ENCODE results near the gene ELOVL3.
A peak's percentile ranks its signal among the peaks of the same experiment; 100 is the strongest.
"Not testable (repeated sequence)": the region's sequence is repeated elsewhere in the genome, so short reads cannot be mapped to it uniquely, and the experiment has no call there.

The ELOVL3 gene

GRCh38 chr10:102225646-102226541 is at the start of gene ELOVL3:
ELOVL3 (plus strand) TSS chr10:102226299; CDS start chr10:102226549, 250 bp downstream.
- DNase-seq (ENCODE audit: low read depth in 1 of 2, low spot score in 1 of 2) = peak; percentile 98 to 99
- in situ Hi-C loops (cut with HindIII; ENCODE audit: low pct_unique_long_range_greater_than_20kb, low sequenced_read_pairs) = no loop called here
- TF ChIP-seq JUND (IDR thresholded peaks at IDR 0.05; ENCODE audit: low read depth) = no peak

GRCh38 chr10:102184606-102185005 is 41.5 kb upstream of the ELOVL3 start:
- no peak for DNase-seq (ENCODE audit: low read depth in 1 of 2, low spot score in 1 of 2)
- in situ Hi-C loops (cut with HindIII; ENCODE audit: low pct_unique_long_range_greater_than_20kb, low sequenced_read_pairs) = no loop called here
- TF ChIP-seq JUND (IDR thresholded peaks at IDR 0.05; ENCODE audit: low read depth) = no peak

- in situ Hi-C loops (cut with HindIII; ENCODE audit: low pct_unique_long_range_greater_than_20kb, low sequenced_read_pairs) = no loop called here
- TF ChIP-seq JUND (IDR thresholded peaks at IDR 0.05; ENCODE audit: low read depth) = no peak
- no peak for DNase-seq (ENCODE audit: low read depth in 1 of 2, low spot score in 1 of 2)
These were observed 40.8 kb upstream of the ELOVL3 start for GRCh38 chr10:102185272-102185671.

- in situ Hi-C loops (cut with HindIII; ENCODE audit: low pct_unique_long_range_greater_than_20kb, low sequenced_read_pairs) = no loop called here
- DNase-seq (ENCODE audit: low read depth in 1 of 2, low spot score in 1 of 2) = peak in 1 of 2 experiments; percentile 28
- no peak for TF ChIP-seq JUND (IDR thresholded peaks at IDR 0.05; ENCODE audit: low read depth)
These were observed 40.1 kb upstream of the ELOVL3 start for GRCh38 chr10:102185811-102186527.

GRCh38 chr10:102188298-102188940 is 37.7 kb upstream of the ELOVL3 start:
- in situ Hi-C loops (cut with HindIII; ENCODE audit: low pct_unique_long_range_greater_than_20kb, low sequenced_read_pairs) = no loop called here
- no peak for DNase-seq (ENCODE audit: low read depth in 1 of 2, low spot score in 1 of 2)
- no peak for TF ChIP-seq JUND (IDR thresholded peaks at IDR 0.05; ENCODE audit: low read depth)

- in situ Hi-C loops (cut with HindIII; ENCODE audit: low pct_unique_long_range_greater_than_20kb, low sequenced_read_pairs); DNase-seq (ENCODE audit: low read depth in 1 of 2, low spot score in 1 of 2): not testable (repeated sequence)
These were observed 36.9 kb upstream of the ELOVL3 start for GRCh38 chr10:102188941-102189898.

- no peak for DNase-seq (ENCODE audit: low read depth in 1 of 2, low spot score in 1 of 2)
- no peak for TF ChIP-seq JUND (IDR thresholded peaks at IDR 0.05; ENCODE audit: low read depth)
- in situ Hi-C loops (cut with HindIII; ENCODE audit: low pct_unique_long_range_greater_than_20kb, low sequenced_read_pairs) = no loop called here
These were observed 34.1 kb upstream of the ELOVL3 start for GRCh38 chr10:102191956-102192355.

- no peak for DNase-seq (ENCODE audit: low read depth in 1 of 2, low spot score in 1 of 2)
- TF ChIP-seq JUND (IDR thresholded peaks at IDR 0.05; ENCODE audit: low read depth) = no peak
- in situ Hi-C loops (cut with HindIII; ENCODE audit: low pct_unique_long_range_greater_than_20kb, low sequenced_read_pairs) = no loop called here
These were observed 30.7 kb upstream of the ELOVL3 start for GRCh38 chr10:102195296-102195870.

GRCh38 chr10:102196893-102197292 is 29.2 kb upstream of the ELOVL3 start:
- no peak for DNase-seq (ENCODE audit: low read depth in 1 of 2, low spot score in 1 of 2)
- in situ Hi-C loops (cut with HindIII; ENCODE audit: low pct_unique_long_range_greater_than_20kb, low sequenced_read_pairs) = no loop called here
- no peak for TF ChIP-seq JUND (IDR thresholded peaks at IDR 0.05; ENCODE audit: low read depth)

- TF ChIP-seq JUND (IDR thresholded peaks at IDR 0.05; ENCODE audit: low read depth) = no peak
- in situ Hi-C loops (cut with HindIII; ENCODE audit: low pct_unique_long_range_greater_than_20kb, low sequenced_read_pairs) = no loop called here
- DNase-seq (ENCODE audit: low read depth in 1 of 2, low spot score in 1 of 2) = peak in 1 of 2 experiments; percentile 52
These were observed 28.1 kb upstream of the ELOVL3 start for GRCh38 chr10:102198027-102198426.

GRCh38 chr10:102200751-102201640 is 25.1 kb upstream of the ELOVL3 start:
- no peak for DNase-seq (ENCODE audit: low read depth in 1 of 2, low spot score in 1 of 2)
- TF ChIP-seq JUND (IDR thresholded peaks at IDR 0.05; ENCODE audit: low read depth) = no peak
- in situ Hi-C loops (cut with HindIII; ENCODE audit: low pct_unique_long_range_greater_than_20kb, low sequenced_read_pairs) = no loop called here

All from T47D (cell line).